GM12878 (cell line): ENCODE data around the gene COL2A1. TPM values are rescaled to one million over a fixed set of nuclear protein-coding genes. Genes with fewer than 3 reads are reported as not detected.
A peak's percentile ranks its signal among the peaks of the same experiment; 100 is the strongest.

Experiments
- ASH2L ChIP-seq: fragments of 300-600, 200-600 bp; sonication (generic); IDR thresholded peaks from 2 replicates; pipeline ENCODE4 v1.6.1; 2017; ENCODE audit warnings: low read depth, mild to moderate bottlenecking, borderline replicate concordance
- BHLHE40 ChIP-seq, 2 experiments: fragments of 450-650 bp in 1 of 2; IDR thresholded peaks; 2 replicates each; pipeline ENCODE4 v1.6.1; 2011 to 2017; ENCODE audit warnings: low read depth in 2 of 2, borderline replicate concordance in 1 of 2, improper control_type of control experiment in 1 of 2, low read length in 1 of 2, mild to moderate bottlenecking in 1 of 2
- CREB1 ChIP-seq: IDR thresholded peaks from 2 replicates; pipeline ENCODE4 v1.6.1; 2012; ENCODE audit warnings: low read depth, mild to moderate bottlenecking, inconsistent platforms
- EGR1 ChIP-seq, 2 experiments: IDR thresholded peaks; 1 replicate in 1 of 2; 2 replicates in 1 of 2; pipeline ENCODE4 v1.6.1; 2011 to 2012; ENCODE audit warnings: low read depth in 2 of 2, low read length in 2 of 2, borderline replicate concordance in 1 of 2, mild to moderate bottlenecking in 1 of 2, moderate library complexity in 1 of 2
- ELK1 ChIP-seq: IDR thresholded peaks from 2 replicates; pipeline ENCODE4 v1.6.1; 2012; ENCODE audit warnings: low read depth, low read length, improper control_type of control experiment
- GATAD2B ChIP-seq: fragments of 450-650 bp; conservative IDR thresholded peaks from 2 replicates; pipeline ENCODE4 v1.6.1; 2017; ENCODE audit warnings: low read depth, mild to moderate bottlenecking, moderate library complexity
- IKZF1 ChIP-seq: fragments of 450-650 bp; conservative IDR thresholded peaks from 2 replicates; pipeline ENCODE4 v1.6.1; 2017; ENCODE audit warnings: antibody characterized with exemption, mild to moderate bottlenecking
- IKZF2 ChIP-seq, 2 experiments: fragments of 450-650 bp; IDR thresholded peaks; 2 replicates each; pipeline ENCODE4 v1.6.1; 2017; ENCODE audit warnings: mild to moderate bottlenecking in 2 of 2, moderate library complexity in 2 of 2
- NBN ChIP-seq: fragments of 450-650 bp; IDR thresholded peaks from 2 replicates; pipeline ENCODE4 v1.6.1; 2016
- NRF1 ChIP-seq: conservative IDR thresholded peaks from 2 replicates; pipeline ENCODE4 v1.6.1; 2011; ENCODE audit warnings: mild to moderate bottlenecking, low read depth, low read length, improper control_type of control experiment
- PAX5 ChIP-seq: IDR thresholded peaks from 2 replicates; pipeline ENCODE4 v1.6.1; 2011; ENCODE audit warnings: low read depth, low read length, borderline replicate concordance
- POLR2A ChIP-seq: IDR thresholded peaks from 2 replicates; pipeline ENCODE4 v1.6.1; 2011; ENCODE audit warnings: low read depth, mild to moderate bottlenecking, low read length
- RAD21 ChIP-seq: IDR thresholded peaks from 2 replicates; pipeline ENCODE4 v1.6.1; 2011; ENCODE audit warnings: mild to moderate bottlenecking, low read depth, low read length, moderate library complexity; ENCODE audit not compliant: insufficient read depth
- RB1 ChIP-seq: fragments of 450-650 bp; formaldehyde crosslinking; IDR thresholded peaks from 2 replicates; pipeline ENCODE4 v1.6.1; 2017; ENCODE audit warnings: mild to moderate bottlenecking, borderline replicate concordance
- RELA ChIP-seq: fragments of 450-650 bp; IDR thresholded peaks from 2 replicates; pipeline ENCODE4 v1.8.0; 2014; ENCODE audit warnings: borderline replicate concordance; ENCODE audit not compliant: partially characterized antibody
- SKIL ChIP-seq: fragments of 450-650 bp; IDR thresholded peaks from 2 replicates; pipeline ENCODE4 v1.6.1; 2017; ENCODE audit warnings: mild to moderate bottlenecking, low read depth, inconsistent platforms; ENCODE audit not compliant: poor library complexity, severe bottlenecking
- SMARCA5 ChIP-seq: fragments of 450-650 bp; IDR thresholded peaks from 2 replicates; pipeline ENCODE4 v1.6.1; 2017; ENCODE audit warnings: mild to moderate bottlenecking
- SRF ChIP-seq, 2 experiments: IDR thresholded peaks; 2 replicates each; pipeline ENCODE4 v1.6.1; 2011; ENCODE audit warnings: low read depth in 2 of 2, low read length in 2 of 2, mild to moderate bottlenecking in 1 of 2, moderate library complexity in 1 of 2
- WRNIP1 ChIP-seq: IDR thresholded peaks from 2 replicates; pipeline ENCODE4 v1.6.1; 2011; ENCODE audit warnings: low read depth, low read length, improper control_type of control experiment, borderline replicate concordance
- ZNF24 ChIP-seq: fragments of 450-650 bp; IDR thresholded peaks from 2 replicates; pipeline ENCODE4 v1.6.1; 2017; ENCODE audit warnings: antibody characterized with exemption, mild to moderate bottlenecking
- polyA plus RNA-seq, 11 experiments: library from polyadenylated mRNA; depleted of rRNA in 4 of 11; unstranded in 6 of 11; stranded (reverse) in 5 of 11; fragments of >200 nt; fragmentation: Nextera tagmentation in 4 of 11; fragmentation: Illumina TruSeq in 1 of 11; extraction: Ambion mirVana in 4 of 11; extraction: Trizol in 1 of 11; gene quantifications; 1 replicate in 1 of 11; 2 replicates in 10 of 11; pipeline versions ENCODE4 v1.2.1 to v1.2.3, GENCODE V29; 2011 to 2016; ENCODE audit warnings: inconsistent platforms in 2 of 11, missing spikeins in 2 of 11, low read depth in 1 of 11
- total RNA-seq, 4 experiments: library from RNA; depleted of rRNA in 3 of 4; stranded (reverse); fragments of >200 nt in 3 of 4; fragmentation: Illumina TruSeq in 1 of 4; extraction: Trizol in 1 of 4; gene quantifications; 2 replicates each; pipeline versions ENCODE4 v1.2.1 to v1.2.3, GENCODE V29; 2013 to 2021
- TF ChIP-seq, protein P1 (sequence below): IDR thresholded peaks from 2 replicates; pipeline ENCODE4 v1.6.1; 2011; ENCODE audit warnings: borderline replicate concordance, low read depth, mild to moderate bottlenecking, moderate library complexity, low read length; ENCODE audit not compliant: insufficient read depth, poor library complexity, severe bottlenecking
- TF ChIP-seq, protein P2 (sequence below): fragments of 150-350 bp; IDR thresholded peaks from 2 replicates; pipeline ENCODE4 v1.6.1; 2014; ENCODE audit warnings: mild to moderate bottlenecking, low read depth, low read length
- TF ChIP-seq, protein P3 (sequence below): fragments of 450-650 bp; IDR thresholded peaks from 2 replicates; pipeline ENCODE4 v1.6.1; 2016; ENCODE audit warnings: mild to moderate bottlenecking

Gene COL2A1
- total and polyA plus RNA-seq, 10 of the 15 experiments (the other 5 are each of a cell fraction or from before 2014, with no cell fraction given), result 0.06 to 0.67 (median 0.19) TPM; not detected in 1

DNA sequence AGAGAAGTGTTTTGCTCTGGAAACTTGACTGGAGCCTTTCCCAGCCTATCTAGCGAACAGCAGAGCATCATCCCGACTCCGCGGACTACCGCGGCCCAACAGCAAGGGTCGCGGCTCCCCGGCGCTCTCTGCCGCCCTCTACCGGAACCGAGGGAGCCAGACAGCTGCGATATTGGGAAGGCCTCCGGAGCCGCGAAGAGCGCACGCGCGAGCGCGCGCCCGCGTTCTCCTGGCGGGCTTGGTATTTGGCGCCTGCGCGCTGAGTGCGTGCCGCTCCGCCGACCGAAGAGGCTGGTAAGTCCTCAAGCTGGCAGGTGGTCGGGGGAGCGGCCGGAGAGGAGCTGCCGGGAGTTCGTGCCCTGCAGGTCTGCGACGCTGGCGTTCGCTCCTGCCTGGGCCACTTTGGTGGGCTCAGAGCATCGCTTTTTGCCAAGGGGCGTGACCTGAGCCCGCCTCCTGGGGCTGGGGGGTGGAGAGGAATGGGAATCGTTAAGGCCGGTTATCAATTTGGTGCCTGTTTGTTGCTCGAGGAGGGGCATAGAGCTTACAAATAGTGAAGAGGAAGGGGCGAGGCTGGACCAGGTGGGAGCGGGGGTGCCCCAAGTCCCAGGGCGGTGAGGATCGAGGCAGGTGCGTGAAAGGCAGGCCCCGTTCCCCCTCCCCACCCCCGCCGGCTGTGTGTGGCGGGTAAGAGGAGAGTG lies 40.8 kb downstream of the COL2A1 start, which contains the start of gene TMEM106C (continued):
- peak; percentile 53 to 64; a peak in 3 of 4 replicates for TF ChIP-seq BHLHE40 (IDR thresholded peaks at IDR 0.05; ENCODE audit: borderline replicate concordance in 1 of 2, low read depth in 2 of 2, low read length in 1 of 2)
- TF ChIP-seq ZNF24, result no peak
- TF ChIP-seq CREB1, result 0 out of 2 replicates have a peak, but pooled peaks have one; percentile 37
- TF ChIP-seq SRF (IDR thresholded peaks at IDR 0.05; ENCODE audit: low read depth in 2 of 2, low read length in 2 of 2), result 0 out of 4 replicates have a peak, but pooled peaks of 1 of the 2 experiments have one; percentile 19
- TF ChIP-seq POLR2A, result peak; percentile 82
- TF ChIP-seq SKIL, result no peak
- TF ChIP-seq, protein P1, sequence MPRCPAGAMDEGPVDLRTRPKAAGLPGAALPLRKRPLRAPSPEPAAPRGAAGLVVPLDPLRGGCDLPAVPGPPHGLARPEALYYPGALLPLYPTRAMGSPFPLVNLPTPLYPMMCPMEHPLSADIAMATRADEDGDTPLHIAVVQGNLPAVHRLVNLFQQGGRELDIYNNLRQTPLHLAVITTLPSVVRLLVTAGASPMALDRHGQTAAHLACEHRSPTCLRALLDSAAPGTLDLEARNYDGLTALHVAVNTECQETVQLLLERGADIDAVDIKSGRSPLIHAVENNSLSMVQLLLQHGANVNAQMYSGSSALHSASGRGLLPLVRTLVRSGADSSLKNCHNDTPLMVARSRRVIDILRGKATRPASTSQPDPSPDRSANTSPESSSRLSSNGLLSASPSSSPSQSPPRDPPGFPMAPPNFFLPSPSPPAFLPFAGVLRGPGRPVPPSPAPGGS, result no peak
- peak; percentile 86; the same call in 1 of the 2 replicates for TF ChIP-seq SMARCA5
- 0 out of 2 replicates have a peak, but pooled peaks have one; percentile 37 for TF ChIP-seq NBN
- TF ChIP-seq, protein P2, sequence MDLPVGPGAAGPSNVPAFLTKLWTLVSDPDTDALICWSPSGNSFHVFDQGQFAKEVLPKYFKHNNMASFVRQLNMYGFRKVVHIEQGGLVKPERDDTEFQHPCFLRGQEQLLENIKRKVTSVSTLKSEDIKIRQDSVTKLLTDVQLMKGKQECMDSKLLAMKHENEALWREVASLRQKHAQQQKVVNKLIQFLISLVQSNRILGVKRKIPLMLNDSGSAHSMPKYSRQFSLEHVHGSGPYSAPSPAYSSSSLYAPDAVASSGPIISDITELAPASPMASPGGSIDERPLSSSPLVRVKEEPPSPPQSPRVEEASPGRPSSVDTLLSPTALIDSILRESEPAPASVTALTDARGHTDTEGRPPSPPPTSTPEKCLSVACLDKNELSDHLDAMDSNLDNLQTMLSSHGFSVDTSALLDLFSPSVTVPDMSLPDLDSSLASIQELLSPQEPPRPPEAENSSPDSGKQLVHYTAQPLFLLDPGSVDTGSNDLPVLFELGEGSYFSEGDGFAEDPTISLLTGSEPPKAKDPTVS, result no peak
- TF ChIP-seq GATAD2B, result peak; percentile 50; the same call in 1 of the 2 replicates
- no peak for TF ChIP-seq ELK1
- TF ChIP-seq EGR1 (IDR thresholded peaks at IDR 0.05; ENCODE audit: borderline replicate concordance in 1 of 2, low read depth in 2 of 2, low read length in 2 of 2), result no peak
- peak; percentile 68 for TF ChIP-seq RAD21
- 0 out of 2 replicates have a peak, but pooled peaks have one; percentile 9 for TF ChIP-seq PAX5
- peak; percentile 84; the same call in 1 of the 2 replicates for TF ChIP-seq RB1
- peak; percentile 80 for TF ChIP-seq NRF1
- TF ChIP-seq, protein P3, sequence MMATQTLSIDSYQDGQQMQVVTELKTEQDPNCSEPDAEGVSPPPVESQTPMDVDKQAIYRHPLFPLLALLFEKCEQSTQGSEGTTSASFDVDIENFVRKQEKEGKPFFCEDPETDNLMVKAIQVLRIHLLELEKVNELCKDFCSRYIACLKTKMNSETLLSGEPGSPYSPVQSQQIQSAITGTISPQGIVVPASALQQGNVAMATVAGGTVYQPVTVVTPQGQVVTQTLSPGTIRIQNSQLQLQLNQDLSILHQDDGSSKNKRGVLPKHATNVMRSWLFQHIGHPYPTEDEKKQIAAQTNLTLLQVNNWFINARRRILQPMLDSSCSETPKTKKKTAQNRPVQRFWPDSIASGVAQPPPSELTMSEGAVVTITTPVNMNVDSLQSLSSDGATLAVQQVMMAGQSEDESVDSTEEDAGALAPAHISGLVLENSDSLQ, result peak; percentile 32; the same call in 1 of the 2 replicates
- peak; percentile 80 for TF ChIP-seq IKZF1
- peak; percentile 64 for TF ChIP-seq RELA
- peak; percentile 61; the same call in 1 of the 2 replicates for TF ChIP-seq ASH2L
- TF ChIP-seq IKZF2 (IDR thresholded peaks at IDR 0.05), result no peak
- no peak for TF ChIP-seq WRNIP1
